Small intestine (tissue), 7 donors: Measurements from ENCODE around the gene UGT2A2. TPM values are rescaled to one million over a fixed set of nuclear protein-coding genes. Genes with fewer than 3 reads are reported as not detected.

ENCODE experiments used
- DNase-seq, 2 donors: peaks; one replicate each; pipeline versions ENCODE4 v3.0.0 to v3.0.0-alpha.2; 2013
- FAIRE-seq: peaks from 2 replicates; lab custom pipeline; 2012; peaks lifted over from hg19 to GRCh38; lab: Jason Lieb, UNC
- H3K27ac ChIP-seq, 3 donors: one replicate each; pipeline ENCODE4 v1.5.1; 2013; ENCODE audit warnings: low read length in 2 of 3, mild to moderate bottlenecking in 2 of 3, control low read depth in 1 of 3, inconsistent platforms in 1 of 3, low read depth in 1 of 3, moderate library complexity in 1 of 3
- H3K27me3 ChIP-seq, 3 donors: one replicate each; pipeline ENCODE4 v1.6.1; 2013; ENCODE audit warnings: low read length in 3 of 3, inconsistent platforms in 1 of 3; ENCODE audit not compliant: control insufficient read depth in 3 of 3, insufficient read depth in 3 of 3
- H3K36me3 ChIP-seq, 3 donors: one replicate each; pipeline ENCODE4 v1.6.1; 2013; ENCODE audit warnings: low read length in 3 of 3, inconsistent platforms in 1 of 3, low read depth in 1 of 3, mild to moderate bottlenecking in 1 of 3, moderate library complexity in 1 of 3; ENCODE audit not compliant: control insufficient read depth in 3 of 3, insufficient read depth in 2 of 3
- H3K4me1 ChIP-seq, 3 donors: one replicate each; pipeline ENCODE4 v1.6.1; 2013; ENCODE audit warnings: low read length in 2 of 3, inconsistent platforms in 1 of 3, low read depth in 1 of 3, mild to moderate bottlenecking in 1 of 3, moderate library complexity in 1 of 3; ENCODE audit not compliant: control insufficient read depth in 3 of 3, insufficient read depth in 2 of 3
- H3K4me3 ChIP-seq, 3 donors: one replicate each; pipeline ENCODE4 v1.5.1; 2013; ENCODE audit warnings: low read length in 3 of 3, control low read depth in 1 of 3, inconsistent platforms in 1 of 3, low read depth in 1 of 3, mild to moderate bottlenecking in 1 of 3, moderate library complexity in 1 of 3
- H3K9me3 ChIP-seq, 2 donors: one replicate each; pipeline ENCODE4 v1.6.1; 2013; ENCODE audit warnings: low read depth in 1 of 2, low read length in 1 of 2; ENCODE audit not compliant: control insufficient read depth in 2 of 2, insufficient read depth in 1 of 2
- WGBS, 3 donors: extraction: QIAGEN DNeasy Blood & Tissue Kit; methylation state at CpG; one replicate each; pipeline ENCODE4 v1.1.7; 2013; 5-methylcytosine and 5-hydroxymethylcytosine counted together
- polyA plus RNA-seq, 4 donors: library from polyadenylated mRNA; stranded (reverse) in 3 of 4; unstranded in 1 of 4; fragments of 200-250 nt in 3 of 4; fragments of 120-200 nt in 1 of 4; gene quantifications; one replicate each; pipeline versions ENCODE4 v1.2.1 to v1.2.3, GENCODE V29; 2013
- donor health status: healthy with polysubstance abuse.
- donor health status: control.
- donor health status: control.
- donor health status: Bipolar disorder and iron deficiency.
- donor health status: healthy.

Gene UGT2A2
- polyA plus RNA-seq, 4 donors = not detected

DNA sequence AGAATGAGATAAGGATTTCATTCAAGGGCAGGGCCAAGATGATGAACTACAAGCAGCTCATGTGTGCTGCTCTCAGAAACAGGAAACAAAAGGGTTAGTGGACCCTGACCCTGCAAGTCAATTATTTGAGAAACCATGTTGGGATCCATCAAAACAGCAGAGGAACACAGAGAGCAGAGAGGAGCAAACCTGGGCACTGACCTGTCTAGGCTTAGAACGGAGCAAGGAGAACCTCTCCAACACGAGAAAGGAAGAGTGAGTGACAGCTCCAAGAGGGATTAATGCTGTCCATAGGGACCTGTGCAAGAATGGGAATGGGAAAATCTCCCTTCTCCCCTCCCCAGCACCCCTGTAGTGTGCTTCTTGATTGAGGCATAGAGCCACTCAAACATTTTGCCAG, 89.8 kb downstream of the UGT2A2 start:
- H3K4me1 ChIP-seq = no peaks in the 10 kb centered on the region
- DNase-seq (no peak), FAIRE-seq (no peak)
- H3K9me3 ChIP-seq = no peaks in the 10 kb centered on the region
- H3K27ac ChIP-seq = no peak overlapping the region
- no peaks in the 10 kb centered on the region for H3K27me3 ChIP-seq
- H3K36me3 ChIP-seq = no peaks in the 10 kb centered on the region
- 66 to 75% (median 73%) methylated on average over 2 of the region's 2 CpGs for WGBS, 3 donors
- no peak overlapping the region for H3K4me3 ChIP-seq

DNA sequence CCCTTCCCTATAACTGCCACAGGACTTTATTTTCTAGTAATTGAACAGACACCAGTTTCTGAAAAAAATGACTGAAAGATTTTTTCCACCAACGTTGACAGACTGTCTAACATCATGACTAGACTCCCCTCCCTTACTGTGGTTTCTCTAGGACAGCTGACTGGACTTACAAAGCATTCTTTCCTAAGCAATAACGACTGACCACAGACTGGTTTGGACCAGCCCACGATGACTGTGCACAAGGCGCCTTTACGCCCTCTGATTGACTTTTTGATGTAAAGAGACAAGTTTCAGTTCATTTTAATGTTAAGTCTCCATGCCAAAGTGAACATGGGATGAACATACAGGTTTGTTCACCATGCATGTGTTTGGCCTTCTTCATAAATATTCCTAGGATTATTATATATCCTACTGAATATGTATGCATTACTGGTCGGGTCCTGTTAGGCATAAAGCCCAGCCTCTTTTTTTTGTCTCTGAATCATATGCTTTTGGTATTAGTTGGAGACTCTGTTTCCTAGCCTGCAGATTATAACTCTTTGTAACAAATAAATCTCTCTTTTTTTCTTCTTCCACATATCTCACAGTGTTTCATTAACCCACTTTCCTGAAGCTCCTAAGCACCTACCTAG, 93.2 kb downstream of the UGT2A2 start:
- FAIRE-seq (no peak), DNase-seq (no peak)
- no peaks in the 10 kb centered on the region for H3K36me3 ChIP-seq
- no peak overlapping the region for H3K4me3 ChIP-seq
- no peaks in the 10 kb centered on the region for H3K27me3 ChIP-seq
- no peak overlapping the region for H3K27ac ChIP-seq
- no peaks in the 10 kb centered on the region for H3K9me3 ChIP-seq
- no peaks in the 10 kb centered on the region for H3K4me1 ChIP-seq
- WGBS, 3 donors = 66 to 75% (median 66%) methylated on average over 6 of the region's 6 CpGs

Other genes with a start within 250 kb of the UGT2A2 start
- gene UGT2B4, start 143.7 kb downstream of the UGT2A2 start, polyA plus RNA-seq = under 1 TPM in 1 of 4 donors, not detected in 3; 0.65 TPM
- under 1 TPM in 1 of 4 donors, not detected in 3; 0.03 TPM for gene UGT2A1, start 13.6 kb upstream of the UGT2A2 start, polyA plus RNA-seq
- 100 to 1,000 TPM in 1 of 4 donors, 10 to 100 TPM in 3; 15.5 to 125 (median 61.3) TPM for gene SULT1B1, start 121.0 kb upstream of the UGT2A2 start, polyA plus RNA-seq
- 100 to 1,000 TPM in 1 of 4 donors, 10 to 100 TPM in 3; 13.2 to 151 (median 21.4) TPM for gene SULT1E1, start 220.5 kb upstream of the UGT2A2 start, polyA plus RNA-seq